AG09309 (cell line): ENCODE measurements around the gene LRRIQ1.

Experiments used
- DNase-seq: peaks from one replicate; pipeline ENCODE4 v3.0.0-alpha.2; 2010; ENCODE audit warnings: low read depth
- H3K4me3 ChIP-seq: 2 replicates; pipeline ENCODE4 v1.5.1; 2011; ENCODE audit warnings: mild to moderate bottlenecking, low read depth, low read length, moderate library complexity; ENCODE audit not compliant: control insufficient read depth
- CTCF ChIP-seq: IDR thresholded peaks from 2 replicates; pipeline ENCODE4 v1.5.1; 2011; ENCODE audit warnings: mild to moderate bottlenecking, low read depth, low read length, inconsistent platforms; ENCODE audit not compliant: insufficient read depth, control insufficient read depth; ENCODE audit errors: missing control alignments

LRRIQ1 gene

GRCh38 chr12:85163752-85164321, 127.7 kb downstream of the LRRIQ1 start:
- H3K4me3 ChIP-seq = no peak overlapping the region
- DNase-seq = no peak
- no peak for TF ChIP-seq CTCF

GRCh38 chr12:85179680-85180270, 143.6 kb downstream of the LRRIQ1 start:
- no peak for DNase-seq
- no peak for TF ChIP-seq CTCF
- H3K4me3 ChIP-seq = no peak overlapping the region

- no peak for DNase-seq
- no peak for TF ChIP-seq CTCF
- no peak overlapping the region for H3K4me3 ChIP-seq
Observed at GRCh38 chr12:85182699-85183098, 146.5 kb downstream of the LRRIQ1 start.

- no peak for DNase-seq
- TF ChIP-seq CTCF = no peak
- no peak overlapping the region for H3K4me3 ChIP-seq
Observed at GRCh38 chr12:85183855-85184254, 147.7 kb downstream of the LRRIQ1 start.

- TF ChIP-seq CTCF = no peak
- H3K4me3 ChIP-seq = no peak overlapping the region
- DNase-seq = no peak
Observed at GRCh38 chr12:85186236-85186635, 150.1 kb downstream of the LRRIQ1 start.

GRCh38 chr12:85188619-85189018, 152.5 kb downstream of the LRRIQ1 start:
- no peak overlapping the region for H3K4me3 ChIP-seq
- TF ChIP-seq CTCF = no peak
- no peak for DNase-seq
